Measurements from ENCODE around the gene GATD1.

- TF ChIP-seq CTCF (IDR thresholded peaks at IDR 0.05 in 2 of 3, conservative IDR thresholded peaks at IDR 0.05 in 1 of 3; ENCODE audit: borderline replicate concordance in 1 of 3, insufficient read depth in 1 of 3, low read depth in 2 of 3, low read length in 2 of 3) (no peak), ZNF274 (IDR thresholded peaks at IDR 0.05; ENCODE audit: low read depth, low read length) (no peak), POLR2A (IDR thresholded peaks at IDR 0.05; ENCODE audit: borderline replicate concordance, extremely low read depth, insufficient read depth, insufficient read length) (no peak), EZH2 (IDR thresholded peaks at IDR 0.05) (no peak)
Measured at GRCh38 chr11:794013-794765, 16.9 kb upstream of the GATD1 start.
